SH-SY5Y (cell line): ENCODE results near the gene MPC1.

Experiments
- GATA2 ChIP-seq: IDR thresholded peaks from 2 replicates; pipeline ENCODE4 v1.6.1; 2011; ENCODE audit warnings: mild to moderate bottlenecking, low read depth, low read length
- GATA3 ChIP-seq: IDR thresholded peaks from 2 replicates; pipeline ENCODE4 v1.6.1; 2011; ENCODE audit warnings: low read depth, mild to moderate bottlenecking, low read length, moderate library complexity

- no peak for TF ChIP-seq GATA2
- no peak for TF ChIP-seq GATA3
Observed at GRCh38 chr6:166411271-166411670, 28.5 kb upstream of the MPC1 start.
